ENCODE results near the gene TMEM18.

- no peak for TF ChIP-seq CTCF (IDR thresholded peaks at IDR 0.05)
- TF ChIP-seq POLR2A (IDR thresholded peaks at IDR 0.05): no peak
Observed at GRCh38 chr2:649426-650342, 27.5 kb downstream of the TMEM18 start.

Data from heart left ventricle (tissue), 13 donors.